H9 (cell line): Measurements from ENCODE around the gene TMEM175. TPM values are rescaled to one million over a fixed set of nuclear protein-coding genes. Genes with fewer than 3 reads are reported as not detected.

Experiments used
- DNase-seq: peaks from one replicate; pipeline ENCODE4 v3.0.0-alpha.2; 2017
- H2AFZ ChIP-seq: one replicate; pipeline ENCODE4 v1.6.1; 2013; ENCODE audit warnings: mild to moderate bottlenecking, low read length, control low read depth, moderate library complexity
- H2AK5ac ChIP-seq: 2 replicates; pipeline ENCODE4 v1.6.1; 2013; ENCODE audit warnings: low read length, control low read depth, mixed read lengths; ENCODE audit not compliant: insufficient read length
- H2BK120ac ChIP-seq: one replicate; pipeline ENCODE4 v1.6.1; 2013; ENCODE audit warnings: low read depth, mild to moderate bottlenecking, low read length, control low read depth, inconsistent platforms; ENCODE audit not compliant: poor library complexity, severe bottlenecking
- H2BK12ac ChIP-seq: 2 replicates; pipeline ENCODE4 v1.6.1; 2013; ENCODE audit warnings: low read length, control low read depth, mixed read lengths, low read depth; ENCODE audit not compliant: insufficient read length
- H2BK15ac ChIP-seq: 2 replicates; pipeline ENCODE4 v1.6.1; 2013; ENCODE audit warnings: low read depth, low read length, control low read depth
- H2BK20ac ChIP-seq: one replicate; pipeline ENCODE4 v1.6.1; 2013; ENCODE audit warnings: low read depth, mild to moderate bottlenecking, low read length, control low read depth, inconsistent platforms; ENCODE audit not compliant: poor library complexity, severe bottlenecking
- H2BK5ac ChIP-seq: 2 replicates; pipeline ENCODE4 v1.6.1; 2013; ENCODE audit warnings: low read length, control low read depth, mixed read lengths; ENCODE audit not compliant: insufficient read length
- H3K14ac ChIP-seq: 2 replicates; pipeline ENCODE4 v1.6.1; 2013; ENCODE audit warnings: low read length, control low read depth; ENCODE audit not compliant: insufficient read depth
- H3K18ac ChIP-seq: 2 replicates; pipeline ENCODE4 v1.6.1; 2013; ENCODE audit warnings: low read depth, mild to moderate bottlenecking, mixed read lengths, low read length, control low read depth; ENCODE audit not compliant: insufficient read length
- H3K23ac ChIP-seq: 2 replicates; pipeline ENCODE4 v1.6.1; 2013; ENCODE audit warnings: low read length, control low read depth, mixed read lengths, low read depth; ENCODE audit not compliant: insufficient read length
- H3K23me2 ChIP-seq: 2 replicates; pipeline ENCODE4 v1.6.1; 2013; ENCODE audit warnings: low read depth, mild to moderate bottlenecking, mixed read lengths, low read length, control low read depth; ENCODE audit not compliant: insufficient read length, poor library complexity, severe bottlenecking
- H3K27ac ChIP-seq: 2 replicates; pipeline ENCODE4 v1.5.1; 2013; ENCODE audit warnings: low read length, control low read depth, mixed read lengths, low read depth; ENCODE audit not compliant: insufficient read length
- H3K27me3 ChIP-seq: 2 replicates; pipeline ENCODE4 v1.6.1; 2013; ENCODE audit warnings: low read length, control low read depth, inconsistent platforms; ENCODE audit not compliant: insufficient read depth
- H3K4ac ChIP-seq: 2 replicates; pipeline ENCODE4 v1.6.1; 2013; ENCODE audit warnings: low read depth, mild to moderate bottlenecking, control low read depth, inconsistent platforms, low read length, moderate library complexity
- H3K4me1 ChIP-seq: 2 replicates; pipeline ENCODE4 v1.6.1; 2013; ENCODE audit warnings: low read length, control low read depth, inconsistent platforms; ENCODE audit not compliant: insufficient read depth
- H3K4me2 ChIP-seq: 2 replicates; pipeline ENCODE4 v1.6.1; 2013; ENCODE audit warnings: low read length, control low read depth, mixed read lengths; ENCODE audit not compliant: insufficient read length, insufficient read depth
- H3K56ac ChIP-seq: 2 replicates; pipeline ENCODE4 v1.6.1; 2013; ENCODE audit warnings: low read depth, mild to moderate bottlenecking, mixed read lengths, low read length, control low read depth; ENCODE audit not compliant: insufficient read length
- H3K79me1 ChIP-seq: 2 replicates; pipeline ENCODE4 v1.6.1; 2013; ENCODE audit warnings: low read depth, mild to moderate bottlenecking, moderate library complexity, low read length, control low read depth, inconsistent platforms; ENCODE audit not compliant: insufficient read depth, poor library complexity, severe bottlenecking
- H3K79me2 ChIP-seq: 2 replicates; pipeline ENCODE4 v1.6.1; 2013; ENCODE audit warnings: low read length, control low read depth, inconsistent platforms; ENCODE audit not compliant: insufficient read depth
- H3K9ac ChIP-seq: 2 replicates; pipeline ENCODE4 v1.6.1; 2013; ENCODE audit warnings: low read length, control low read depth, mixed read lengths; ENCODE audit not compliant: insufficient read length; ENCODE audit errors: extremely low read depth
- H3K9me3 ChIP-seq: one replicate; pipeline ENCODE4 v1.6.1; 2013; ENCODE audit warnings: low read depth, low read length, inconsistent platforms; ENCODE audit not compliant: control insufficient read depth
- H3T11ph ChIP-seq: one replicate; pipeline ENCODE4 v1.6.1; 2013; ENCODE audit warnings: mild to moderate bottlenecking, low read length, control low read depth, inconsistent platforms
- H4K20me1 ChIP-seq: one replicate; pipeline ENCODE4 v1.6.1; 2013; ENCODE audit not compliant: control insufficient read depth, insufficient read length, insufficient read depth
- H4K5ac ChIP-seq: 2 replicates; pipeline ENCODE4 v1.6.1; 2013; ENCODE audit warnings: low read depth, mild to moderate bottlenecking, mixed read lengths, low read length, control low read depth; ENCODE audit not compliant: insufficient read length
- H4K8ac ChIP-seq: replicated peaks from 2 replicates; pipeline ENCODE4 v1.6.1; 2013; ENCODE audit warnings: low read length, control low read depth, mixed read lengths, low read depth; ENCODE audit not compliant: insufficient read length
- H4K91ac ChIP-seq: 2 replicates; pipeline ENCODE4 v1.6.1; 2013; ENCODE audit warnings: low read depth, mild to moderate bottlenecking, moderate library complexity, mixed read lengths, low read length, control low read depth; ENCODE audit not compliant: insufficient read length
- H3K27ac Mint-ChIP-seq, 3 experiments: 2 replicates in 2 of 3; 3 replicates in 1 of 3; pipeline ENCODE4 v1.8.0; 2020 to 2021; ENCODE audit warnings: mixed read lengths in 3 of 3, mild to moderate bottlenecking in 1 of 3, moderate library complexity in 1 of 3
- H3K27me3 Mint-ChIP-seq: 2 replicates; pipeline ENCODE4 v1.8.0; 2021; ENCODE audit warnings: low read depth, mild to moderate bottlenecking, moderate library complexity, mixed read lengths
- H3K36me3 Mint-ChIP-seq, 3 experiments: 2 replicates in 2 of 3; 3 replicates in 1 of 3; pipeline ENCODE4 v1.8.0; 2020 to 2021; ENCODE audit warnings: low read depth in 3 of 3, mixed read lengths in 3 of 3; ENCODE audit not compliant: insufficient read depth in 1 of 3
- H3K4me1 Mint-ChIP-seq, 2 experiments: 2 replicates each; pipeline ENCODE4 v1.8.0; 2020; ENCODE audit warnings: mixed read lengths in 2 of 2
- H3K4me3 Mint-ChIP-seq, 2 experiments: 2 replicates in 1 of 2; 3 replicates in 1 of 2; pipeline ENCODE4 v1.8.0; 2020 to 2021; ENCODE audit warnings: mild to moderate bottlenecking in 2 of 2, mixed read lengths in 2 of 2, moderate library complexity in 1 of 2
- H3K9me3 Mint-ChIP-seq, 2 experiments: 2 replicates in 1 of 2; 3 replicates in 1 of 2; pipeline ENCODE4 v1.8.0; 2020; ENCODE audit warnings: mild to moderate bottlenecking in 2 of 2, mixed read lengths in 2 of 2, moderate library complexity in 1 of 2
- CTCF ChIP-seq: fragments of 200-600 bp; sonication (generic); conservative IDR thresholded peaks from 3 replicates; pipeline ENCODE4 v1.8.0; 2021; ENCODE audit warnings: antibody characterized with exemption, mild to moderate bottlenecking
- WGBS: extraction: QIAGEN DNeasy Blood & Tissue Kit; methylation state at CpG from one replicate; pipeline ENCODE4 v1.1.7; 2013; ENCODE audit warnings: missing lambda C conversion rate, low lambda C conversion rate, mixed read lengths; ENCODE audit not compliant: insufficient read length; ENCODE audit errors: extremely low coverage; 5-methylcytosine and 5-hydroxymethylcytosine counted together
- total RNA-seq: library from RNA; stranded (reverse); gene quantifications from 2 replicates; pipeline ENCODE4 v1.2.1, GENCODE V29; 2021

TMEM175 gene
- total RNA-seq, 1 experiment from 2014 or later: 6.4 TPM

- Mint-ChIP-seq H3K4me3 (no peak overlapping the region; a peak in 1 of 5 replicates), H3K27ac (peak overlapping the region in 1 of 3 experiments; percentile 74; a peak in 1 of 7 replicates)
- H4K20me1 ChIP-seq: peaks cover 2% of the 10 kb centered on the region
These were observed 3.0 kb upstream of the TMEM175 start for GRCh38 chr4:929096-929765.

More at GRCh38 chr4:929096-929765, 3.0 kb upstream of the TMEM175 start:
- no peak overlapping the region for H3T11ph ChIP-seq
- no peak overlapping the region for H2BK5ac ChIP-seq
- H4K8ac ChIP-seq: no peak overlapping the region
- no peak overlapping the region for H2AFZ ChIP-seq
- no peak overlapping the region for H3K23ac ChIP-seq
- H3K4me1 ChIP-seq: peaks cover 4% of the 10 kb centered on the region; the same call in 1 of the 2 replicates
- peaks cover 18% of the 10 kb centered on the region for H3K23me2 ChIP-seq
- H4K5ac ChIP-seq: no peak overlapping the region
- no peak overlapping the region for H2BK20ac ChIP-seq
- no peaks in the 10 kb centered on the region for H3K27me3 Mint-ChIP-seq
- WGBS: no CpG with 5 or more reads among the region's 17 CpGs
- H4K91ac ChIP-seq: no peak overlapping the region
- peaks cover 25% of the 10 kb centered on the region for H3K79me1 ChIP-seq
- no peak overlapping the region for H3K4ac ChIP-seq
- H3K79me2 ChIP-seq: peaks cover 23% of the 10 kb centered on the region; the same call in 1 of the 2 replicates
- no peak overlapping the region for H3K9ac ChIP-seq
- H3K4me2 ChIP-seq: no peak overlapping the region
- no peak overlapping the region for H2BK15ac ChIP-seq
- no peaks in the 10 kb centered on the region for H3K9me3 ChIP-seq
- peaks cover 31% of the 10 kb centered on the region in 2 experiments for H3K4me1 Mint-ChIP-seq
- no peaks in the 10 kb centered on the region for H3K9me3 Mint-ChIP-seq
- H2AK5ac ChIP-seq: no peak overlapping the region
- no peak overlapping the region for H2BK120ac ChIP-seq
- H3K27me3 ChIP-seq: no peaks in the 10 kb centered on the region
- no peak overlapping the region for H3K56ac ChIP-seq
- H3K18ac ChIP-seq: no peak overlapping the region
- no peak for TF ChIP-seq CTCF
- peaks cover 0 to 2% (median 0%) of the 10 kb centered on the region in 3 experiments; a peak in 3 of 7 replicates for H3K36me3 Mint-ChIP-seq
- H3K27ac ChIP-seq: no peak overlapping the region
- no peak for DNase-seq
- no peak overlapping the region for H3K14ac ChIP-seq
- no peak overlapping the region for H2BK12ac ChIP-seq
